Activated CD4-positive, alpha-beta T cell treated with anti-CD3 and anti-CD28 coated beads for 48 hours (primary cell): ENCODE measurements around the gene GPR142.

ENCODE experiments used
- DNase-seq: peaks from one replicate; pipeline ENCODE4 v3.0.0-alpha.2; 2020

The GPR142 gene

DNA sequence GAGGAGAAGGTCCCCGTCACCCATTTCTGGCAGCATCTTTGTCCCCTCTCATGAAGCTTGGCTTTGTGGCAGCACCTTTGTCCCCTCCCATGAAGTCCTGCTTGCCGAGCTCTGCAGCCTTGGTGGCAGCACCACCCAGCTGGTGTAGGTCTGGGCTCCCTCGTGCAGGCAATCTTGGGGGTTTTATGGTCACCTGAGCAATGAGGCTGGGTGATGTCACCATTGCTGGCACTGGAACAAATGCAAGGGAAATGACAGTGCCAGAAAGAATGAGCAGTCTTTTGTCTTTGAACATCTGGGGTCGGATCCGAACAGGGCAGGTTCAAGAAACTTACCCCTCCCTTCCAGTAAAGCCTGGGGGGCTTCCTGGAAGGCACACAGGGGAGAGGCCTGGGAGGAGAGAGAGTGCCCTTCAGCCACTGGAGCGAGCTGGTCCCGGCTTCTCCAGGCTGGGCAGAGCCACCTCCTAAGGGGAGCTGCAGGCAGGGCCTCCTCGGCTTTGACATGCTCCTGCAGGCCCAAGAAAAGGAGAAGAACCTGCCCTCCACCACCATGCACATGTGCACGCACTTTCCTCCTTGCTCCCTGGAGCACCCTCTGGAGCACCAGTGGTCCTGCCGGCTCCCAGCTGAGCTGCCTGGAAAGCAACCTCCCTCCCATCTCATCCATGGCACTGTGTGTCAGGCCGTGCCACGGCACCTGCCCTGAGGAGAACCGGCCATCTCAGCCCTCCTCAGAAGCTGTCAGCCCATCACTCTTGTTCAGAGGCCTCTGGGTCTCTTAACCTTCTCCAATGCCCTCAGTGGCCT is 21.7 kb upstream of the GPR142 start:
- DNase-seq, result no peak

DNA sequence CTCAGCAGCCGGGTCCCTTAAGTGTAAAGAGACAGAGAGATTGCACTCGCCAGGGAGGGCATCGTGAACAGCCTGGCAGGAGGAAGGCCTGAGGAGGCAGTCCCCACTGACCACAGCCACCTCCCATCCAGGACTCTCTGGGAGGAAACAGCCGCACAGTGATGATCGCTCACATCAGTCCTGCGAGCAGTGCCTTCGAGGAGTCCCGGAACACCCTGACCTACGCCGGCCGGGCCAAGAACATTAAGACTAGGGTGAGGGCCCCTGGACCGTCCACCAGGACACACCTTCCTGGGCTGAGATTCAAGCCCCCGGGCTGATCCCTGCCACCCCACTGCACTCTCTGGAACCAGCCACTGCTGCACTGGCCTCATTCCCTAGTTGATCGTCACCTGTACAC is 19.7 kb upstream of the GPR142 start:
- no peak for DNase-seq

DNA sequence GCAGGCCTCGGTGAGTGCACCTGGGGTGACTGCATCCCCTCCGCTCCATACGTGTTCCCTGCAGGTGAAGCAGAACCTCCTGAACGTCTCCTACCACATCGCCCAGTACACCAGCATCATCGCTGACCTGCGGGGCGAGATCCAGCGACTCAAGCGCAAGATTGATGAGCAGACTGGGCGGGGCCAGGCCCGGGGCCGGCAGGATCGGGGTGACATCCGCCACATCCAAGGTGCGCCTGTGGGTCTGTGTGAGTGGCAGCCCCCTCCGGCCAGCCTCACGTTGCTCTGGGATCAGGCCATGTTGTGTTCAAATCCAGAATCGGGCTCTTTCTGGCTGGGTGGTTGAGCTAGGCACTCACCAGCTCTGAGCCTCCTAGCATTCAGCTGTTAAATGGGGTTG is 18.2 kb upstream of the GPR142 start:
- no peak for DNase-seq

DNA sequence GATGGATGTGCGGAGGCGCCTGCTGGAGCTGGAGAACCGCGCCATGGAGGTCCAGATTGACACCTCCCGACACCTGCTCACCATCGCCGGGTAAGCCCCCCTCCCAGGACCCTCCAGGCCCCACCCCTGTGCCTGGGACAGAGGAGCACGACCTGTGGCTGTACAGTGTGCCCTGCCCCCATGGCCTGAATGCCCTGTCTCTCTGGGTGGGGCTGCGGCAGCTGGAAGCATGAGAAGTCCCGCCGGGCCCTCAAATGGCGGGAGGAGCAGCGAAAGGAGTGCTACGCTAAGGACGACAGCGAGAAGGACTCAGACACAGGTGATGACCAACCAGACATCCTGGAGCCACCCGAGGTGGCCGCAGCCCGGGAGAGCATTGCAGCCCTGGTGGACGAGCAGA is 16.8 kb upstream of the GPR142 start:
- DNase-seq, result no peak

DNA sequence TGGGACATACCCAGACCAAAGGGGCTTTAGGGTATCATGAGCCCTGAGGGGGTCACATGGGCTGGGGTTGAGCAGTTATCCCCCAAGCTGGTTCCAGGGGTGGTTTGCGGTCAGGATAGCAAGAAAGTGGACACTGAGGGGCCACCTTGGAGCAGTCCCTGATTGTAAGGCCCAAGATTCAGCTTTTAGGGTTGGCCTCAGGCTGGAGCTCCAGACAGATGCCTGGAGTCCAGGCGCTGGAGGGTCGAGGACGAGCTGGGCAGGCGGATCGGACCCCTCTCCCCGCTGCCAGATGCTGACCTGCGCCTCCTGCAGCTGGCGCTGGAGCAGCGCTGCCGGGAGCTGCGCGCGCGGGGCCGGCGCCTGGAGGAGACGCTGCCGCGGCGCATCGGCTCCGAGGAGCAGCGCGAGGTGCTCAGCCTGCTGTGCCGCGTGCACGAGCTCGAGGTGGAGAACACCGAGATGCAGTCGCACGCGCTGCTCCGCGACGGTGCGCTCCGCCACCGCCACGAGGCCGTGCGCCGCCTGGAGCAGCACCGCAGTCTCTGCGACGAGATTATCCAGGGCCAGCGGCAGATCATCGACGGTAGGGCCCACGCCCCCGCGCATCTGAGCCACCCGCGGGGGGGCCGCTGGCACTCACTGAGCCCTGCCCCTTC is 15.6 kb upstream of the GPR142 start:
- peak; percentile 41 for DNase-seq

DNA sequence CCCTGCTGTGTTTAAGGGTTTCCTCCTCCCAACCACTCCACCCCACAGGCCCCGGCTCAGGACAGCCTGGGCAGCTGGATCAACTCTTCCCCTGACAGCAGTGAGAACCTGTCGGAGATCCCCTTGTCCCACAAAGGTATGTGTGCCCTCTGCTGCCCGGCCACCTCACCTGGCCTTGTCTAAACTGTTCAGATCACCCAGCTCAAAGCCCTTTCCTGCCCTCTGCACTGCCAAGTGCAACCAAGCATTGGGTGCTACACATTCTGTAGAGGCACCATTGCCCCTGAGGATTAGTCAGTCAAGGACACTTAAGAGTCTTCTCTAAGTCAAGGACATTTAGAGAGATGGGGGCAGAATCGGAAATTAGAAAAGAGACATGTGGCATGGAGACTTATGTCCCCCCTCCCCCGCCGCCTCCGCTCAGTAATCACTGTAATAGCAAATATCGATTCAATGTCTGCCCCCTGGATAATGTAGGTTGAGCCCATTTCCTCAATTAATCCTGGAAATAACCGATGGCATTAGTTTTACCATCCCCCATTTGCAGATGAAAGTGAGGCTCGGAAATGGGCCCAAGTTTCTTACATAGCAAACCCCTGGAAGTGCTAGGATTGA is 13.8 kb upstream of the GPR142 start:
- no peak for DNase-seq

DNA sequence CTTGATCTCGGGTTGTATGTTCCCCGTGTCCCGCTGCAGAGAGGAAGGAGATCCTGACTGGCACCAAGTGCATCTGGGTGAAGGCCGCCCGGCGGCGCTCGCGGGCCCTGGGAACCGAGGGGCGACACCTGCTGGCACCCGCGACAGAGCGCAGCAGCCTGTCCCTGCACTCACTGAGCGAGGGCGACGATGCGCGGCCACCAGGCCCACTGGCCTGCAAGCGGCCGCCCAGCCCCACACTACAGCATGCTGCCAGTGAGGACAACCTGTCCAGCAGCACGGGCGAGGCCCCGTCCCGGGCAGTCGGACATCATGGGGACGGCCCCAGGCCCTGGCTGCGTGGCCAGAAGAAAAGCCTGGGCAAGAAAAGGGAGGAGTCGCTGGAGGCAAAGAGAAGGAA is 13.2 kb upstream of the GPR142 start:
- peak; percentile 87 for DNase-seq

DNA sequence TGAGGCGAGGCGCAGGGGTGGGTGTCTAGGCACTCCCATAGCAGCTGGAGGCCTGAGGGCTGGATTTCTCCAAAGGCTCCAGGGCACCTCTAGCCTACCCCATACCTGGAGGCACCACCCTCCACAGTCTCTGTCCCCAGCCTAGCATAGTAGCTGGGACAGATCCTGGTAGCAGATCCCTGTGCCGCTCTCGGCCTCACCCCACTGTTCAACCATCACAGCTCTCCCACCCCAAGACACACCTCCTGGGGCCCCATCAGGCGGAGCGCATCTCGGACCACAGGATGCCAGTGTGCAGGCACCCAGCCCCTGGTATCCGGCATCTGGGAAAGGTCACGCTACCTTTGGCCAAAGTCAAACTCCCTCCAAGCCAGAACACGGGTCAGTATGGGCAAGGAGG is 12.7 kb upstream of the GPR142 start:
- no peak for DNase-seq

DNA sequence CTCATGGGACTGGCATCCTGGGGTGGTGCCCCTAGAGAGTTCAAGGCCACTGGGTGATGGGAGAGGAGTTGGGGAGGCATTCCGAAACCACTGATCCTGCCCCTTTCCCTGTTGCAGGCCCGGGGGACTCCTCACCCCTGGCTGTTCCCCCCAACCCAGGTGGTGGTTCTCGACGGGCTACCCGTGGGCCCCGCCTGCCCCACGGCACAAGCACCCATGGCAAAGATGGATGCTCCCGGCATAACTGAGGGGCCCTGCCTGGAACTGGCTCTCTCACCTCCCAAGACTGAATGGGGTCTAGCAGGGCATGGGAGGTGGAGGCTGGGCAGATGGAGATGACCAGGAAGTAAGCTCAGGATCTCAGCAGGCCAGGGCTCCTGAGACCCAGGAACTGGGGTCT is 12.2 kb upstream of the GPR142 start:
- no peak for DNase-seq

DNA sequence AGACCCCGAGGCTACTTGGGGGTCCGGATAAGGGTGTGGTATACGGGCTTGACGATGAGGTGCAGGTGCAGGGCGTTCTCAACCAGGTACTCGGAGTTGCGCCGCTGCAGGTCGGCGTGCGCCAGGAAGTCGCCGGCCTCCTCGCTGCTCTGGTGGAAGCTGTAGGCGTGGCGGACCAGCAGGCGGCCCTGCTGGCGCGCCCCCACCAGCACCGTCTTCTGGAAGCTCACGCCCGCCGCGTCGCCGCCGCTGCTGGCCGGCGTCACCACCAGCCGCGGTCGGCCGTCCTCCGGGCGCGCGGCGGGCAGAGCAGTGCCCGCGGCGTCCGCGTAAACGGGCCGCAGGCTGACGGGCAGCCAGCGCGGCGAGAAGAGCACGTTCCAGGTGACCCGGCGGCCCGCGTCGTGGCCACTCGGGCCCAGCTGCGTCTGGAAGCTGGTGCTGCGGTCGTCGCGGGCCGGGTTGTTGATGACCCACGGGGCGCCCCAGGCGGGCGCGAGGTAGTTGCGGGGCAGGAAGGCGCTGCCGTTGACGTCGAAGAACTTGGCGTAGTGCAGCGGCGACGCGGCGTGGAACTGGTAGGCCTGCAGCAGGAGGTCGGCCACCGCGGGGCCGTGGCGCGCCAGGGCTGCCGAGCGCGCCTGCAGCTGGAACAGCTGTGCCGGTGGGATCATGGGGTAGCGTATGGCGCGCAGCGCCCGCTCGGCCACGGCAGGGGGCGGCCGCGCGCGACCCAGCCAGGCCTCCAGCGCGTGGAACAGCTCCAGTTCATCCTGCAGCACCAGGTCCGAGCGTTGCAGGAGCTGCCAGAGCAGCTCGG is 10.4 kb upstream of the GPR142 start:
- peak; percentile 34 for DNase-seq

DNA sequence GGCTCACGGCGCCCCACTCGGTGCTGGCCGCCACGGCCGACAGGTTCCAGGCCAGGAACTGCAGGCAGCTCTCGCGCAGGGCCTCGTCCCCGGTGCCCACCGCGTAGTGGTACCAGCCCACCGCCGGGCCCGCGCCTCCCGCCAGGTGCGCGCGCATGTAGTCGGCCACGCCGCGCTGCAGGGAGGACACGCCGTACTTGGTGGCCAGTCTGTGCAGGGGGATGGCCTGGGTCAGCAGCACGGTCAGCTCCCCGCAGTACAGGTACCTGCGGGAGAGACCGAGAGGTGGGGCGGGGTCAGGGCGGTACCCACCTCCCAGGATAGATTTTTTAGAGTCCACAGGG is 9.9 kb upstream of the GPR142 start:
- no peak for DNase-seq

DNA sequence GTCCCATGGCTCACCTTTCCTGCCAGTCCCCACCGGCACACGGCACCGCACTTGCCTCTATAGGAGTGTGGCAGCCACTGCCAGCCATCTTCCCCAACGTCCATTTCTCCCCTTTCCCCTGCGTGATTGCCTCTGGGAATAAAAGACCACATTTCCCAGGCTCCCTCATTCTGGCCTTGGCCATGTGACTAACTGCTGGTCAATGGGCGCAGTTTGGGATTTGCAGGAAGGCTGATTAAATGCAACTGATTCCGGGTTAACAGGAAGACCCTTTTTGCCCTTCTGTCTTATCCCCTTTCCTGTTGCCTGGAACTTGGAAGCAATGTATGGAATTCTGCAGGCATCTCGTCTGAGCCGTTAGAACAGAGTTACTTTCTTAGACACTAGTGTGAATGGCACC is 8.6 kb upstream of the GPR142 start:
- no peak for DNase-seq

DNA sequence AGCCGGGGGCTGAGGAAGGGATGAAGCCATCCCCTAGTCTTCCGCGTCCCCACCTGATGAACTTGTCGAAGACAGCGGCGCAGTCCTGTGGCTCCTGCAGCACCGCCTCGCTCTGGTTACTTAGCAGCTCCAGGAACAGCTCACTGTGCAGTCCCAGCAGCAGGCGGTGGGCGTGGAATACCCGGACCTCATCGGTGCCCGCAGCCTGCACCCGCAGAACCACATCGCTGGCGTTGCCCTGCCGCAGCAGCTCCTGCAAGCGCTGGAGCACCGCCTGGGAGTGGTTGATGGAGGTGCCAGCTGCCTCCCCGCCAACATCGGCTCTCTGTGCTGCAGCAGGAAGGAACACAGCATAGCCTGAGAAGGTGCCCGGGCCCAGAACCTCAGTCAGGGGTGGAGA is 7.4 kb upstream of the GPR142 start:
- DNase-seq, result no peak

DNA sequence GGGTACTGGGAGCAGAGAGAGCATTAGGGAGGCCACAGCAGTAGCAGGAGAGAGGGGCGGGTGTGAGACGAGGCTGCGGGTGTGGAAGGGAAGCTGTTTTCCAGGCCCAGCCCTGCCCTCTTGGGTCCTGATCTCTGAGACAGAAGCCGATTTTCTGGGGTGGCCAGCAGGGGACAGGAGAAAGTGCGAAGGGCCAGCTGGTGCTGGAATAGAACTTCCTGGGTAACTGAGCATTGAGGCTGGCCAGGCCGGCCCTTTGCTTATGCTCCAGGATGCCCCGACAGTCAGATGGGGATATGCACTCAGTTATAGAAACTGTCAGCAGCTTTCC is 6.4 kb upstream of the GPR142 start:
- DNase-seq, result no peak

DNA sequence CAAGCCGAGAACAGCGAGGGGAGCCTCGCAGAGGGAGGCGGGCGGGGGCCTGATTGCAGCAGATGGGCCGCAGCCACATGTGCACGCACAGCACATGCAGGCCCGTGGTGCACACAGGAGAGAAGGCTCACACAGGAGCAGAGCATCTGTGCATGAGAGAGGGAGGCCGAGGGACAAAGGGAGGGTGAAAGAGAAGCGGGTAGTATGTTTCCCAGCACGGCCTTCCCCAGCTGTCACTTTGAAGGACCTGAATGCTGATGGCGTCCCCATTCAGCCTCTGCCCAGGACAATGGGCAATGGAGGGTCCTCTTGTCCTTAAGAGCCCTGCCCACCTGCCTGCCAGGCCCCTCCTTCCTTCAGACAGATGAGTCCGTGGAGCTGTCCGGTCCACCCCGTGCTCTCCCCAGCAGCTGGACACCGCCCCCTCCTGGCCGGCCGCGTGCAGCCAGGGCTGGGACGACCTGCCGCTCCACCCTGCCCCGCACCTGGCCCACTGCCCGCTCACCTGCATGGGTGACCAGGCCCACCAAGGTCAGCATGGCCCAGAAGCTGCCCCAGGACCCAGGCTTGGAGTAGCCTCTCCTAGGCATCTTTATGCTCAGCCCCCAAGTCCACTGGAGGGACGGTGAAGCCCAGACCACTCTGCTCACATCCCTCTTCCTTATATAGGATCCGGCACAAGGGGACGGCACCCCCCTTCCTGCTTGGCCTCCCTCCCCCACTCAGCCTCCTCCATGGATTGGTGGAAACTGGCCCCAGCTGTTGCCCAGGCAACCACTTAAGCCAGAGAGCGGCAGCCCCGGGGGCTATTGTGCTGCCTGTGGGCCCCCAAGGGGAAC is 5.9 kb upstream of the GPR142 start, which contains the start of gene BTBD17:
Gene BTBD17, minus strand, starts transcription at position 639 of the 839 bp plus-strand sequence. Its CDS starts 49 bp downstream, at position 590.
- DNase-seq, result peak; percentile 54

DNA sequence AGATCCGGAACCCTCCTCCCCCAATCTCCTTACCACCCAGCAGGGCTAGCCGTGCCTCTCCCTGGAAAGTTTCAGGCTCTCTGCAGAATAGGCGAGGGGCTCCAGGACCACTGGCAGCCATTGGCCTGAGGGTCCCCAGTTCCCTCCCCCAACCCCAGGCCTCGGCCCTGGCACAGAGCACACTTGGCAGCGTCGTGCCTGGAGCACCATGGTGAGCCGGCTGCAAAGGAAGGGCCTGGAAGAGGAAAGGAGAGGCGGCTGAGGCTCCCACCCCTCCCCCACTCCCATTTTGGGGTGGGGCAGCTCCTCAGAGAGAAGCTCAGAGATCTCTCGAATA is 5.3 kb upstream of the GPR142 start:
- DNase-seq, result no peak

DNA sequence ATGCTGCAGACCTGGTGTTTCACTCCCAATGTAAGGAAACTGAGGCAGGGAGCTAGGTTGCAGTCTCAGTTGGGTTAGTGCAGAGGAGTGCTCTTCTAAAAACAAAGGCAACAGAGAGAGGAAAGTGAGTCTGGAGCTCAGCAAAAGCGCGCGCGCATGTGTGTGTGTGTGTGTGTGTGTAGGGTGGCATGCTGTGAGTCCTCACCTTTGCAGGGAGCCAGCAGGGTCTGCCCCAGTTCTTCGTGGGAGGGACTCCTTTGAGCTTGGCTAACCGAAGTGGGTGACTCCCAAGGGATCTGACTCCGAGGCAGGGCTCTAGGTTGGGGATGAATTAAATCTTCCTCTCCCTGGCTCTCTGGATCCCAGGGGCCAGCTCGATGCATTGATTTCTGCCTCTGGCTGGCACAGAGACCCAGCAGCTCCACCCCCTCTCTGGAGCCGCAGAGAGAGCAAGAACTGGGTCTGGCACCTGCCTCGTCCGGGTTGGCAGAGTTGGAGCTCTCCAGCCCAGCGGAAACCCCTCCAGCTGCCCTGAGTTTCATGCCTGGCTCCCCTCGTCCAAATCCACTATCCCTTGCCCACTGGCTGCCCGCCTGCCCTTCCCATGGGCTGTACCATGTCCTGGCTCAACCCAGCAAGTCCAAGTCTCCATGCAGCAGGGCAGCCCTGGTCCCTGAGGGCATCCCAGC is 4.4 kb upstream of the GPR142 start:
- DNase-seq, result no peak

DNA sequence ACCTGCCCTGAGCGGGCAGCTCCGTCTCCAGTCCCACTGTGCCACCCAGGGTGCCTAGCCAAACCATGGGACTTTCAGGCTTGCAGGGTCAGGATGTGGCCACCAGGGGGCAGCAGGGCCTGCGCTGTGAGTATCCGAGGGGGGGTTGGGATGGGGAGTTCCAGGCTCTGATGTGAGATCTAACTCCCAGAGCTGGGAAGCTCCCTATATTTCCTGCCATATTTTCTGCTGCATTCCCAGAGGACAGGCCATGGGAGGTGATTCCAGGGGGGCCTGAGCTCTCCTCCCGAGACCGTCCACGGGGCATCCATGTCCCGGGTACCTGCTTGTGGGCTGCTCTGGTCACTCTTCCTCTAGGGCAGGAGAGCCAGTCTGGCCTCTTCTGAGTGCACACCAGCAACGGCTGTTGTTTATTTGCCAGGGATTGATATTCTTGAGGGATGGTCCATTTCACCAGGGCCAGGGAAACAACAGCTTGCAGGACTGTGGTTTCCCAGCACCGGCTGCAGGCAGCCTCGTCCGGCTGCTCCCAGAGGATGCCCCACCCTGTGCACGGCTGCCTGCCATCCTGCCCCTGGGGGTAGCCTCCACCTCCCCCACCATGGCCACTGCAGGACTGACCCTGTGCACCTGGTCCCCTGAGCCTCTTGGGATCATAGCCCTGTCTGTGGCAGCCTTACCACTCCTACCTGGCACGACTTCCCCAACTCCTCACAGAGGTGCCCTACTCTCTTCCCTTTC is 1.2 kb downstream of the GPR142 start:
- peak; percentile 81 for DNase-seq

DNA sequence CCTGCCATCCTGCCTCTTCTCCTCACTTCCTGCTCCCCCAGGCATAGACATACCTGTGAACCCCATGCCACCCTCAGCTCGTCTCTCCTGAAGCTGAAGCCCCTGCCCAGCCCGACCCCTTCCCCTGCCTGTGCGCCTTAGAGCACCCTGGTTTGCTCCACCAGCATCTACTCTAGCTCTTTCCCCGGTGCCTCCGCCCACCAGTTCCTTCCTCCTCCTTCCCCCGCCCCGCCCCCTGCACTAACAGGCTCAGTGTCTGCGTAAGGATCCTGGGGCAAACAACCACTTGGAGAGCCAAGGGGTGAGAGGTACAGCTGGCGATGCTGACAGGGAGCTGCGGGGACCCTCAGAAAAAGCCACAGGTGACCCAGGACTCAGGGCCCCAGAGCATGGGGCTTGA is 1.9 kb downstream of the GPR142 start:
- peak; percentile 73 for DNase-seq

DNA sequence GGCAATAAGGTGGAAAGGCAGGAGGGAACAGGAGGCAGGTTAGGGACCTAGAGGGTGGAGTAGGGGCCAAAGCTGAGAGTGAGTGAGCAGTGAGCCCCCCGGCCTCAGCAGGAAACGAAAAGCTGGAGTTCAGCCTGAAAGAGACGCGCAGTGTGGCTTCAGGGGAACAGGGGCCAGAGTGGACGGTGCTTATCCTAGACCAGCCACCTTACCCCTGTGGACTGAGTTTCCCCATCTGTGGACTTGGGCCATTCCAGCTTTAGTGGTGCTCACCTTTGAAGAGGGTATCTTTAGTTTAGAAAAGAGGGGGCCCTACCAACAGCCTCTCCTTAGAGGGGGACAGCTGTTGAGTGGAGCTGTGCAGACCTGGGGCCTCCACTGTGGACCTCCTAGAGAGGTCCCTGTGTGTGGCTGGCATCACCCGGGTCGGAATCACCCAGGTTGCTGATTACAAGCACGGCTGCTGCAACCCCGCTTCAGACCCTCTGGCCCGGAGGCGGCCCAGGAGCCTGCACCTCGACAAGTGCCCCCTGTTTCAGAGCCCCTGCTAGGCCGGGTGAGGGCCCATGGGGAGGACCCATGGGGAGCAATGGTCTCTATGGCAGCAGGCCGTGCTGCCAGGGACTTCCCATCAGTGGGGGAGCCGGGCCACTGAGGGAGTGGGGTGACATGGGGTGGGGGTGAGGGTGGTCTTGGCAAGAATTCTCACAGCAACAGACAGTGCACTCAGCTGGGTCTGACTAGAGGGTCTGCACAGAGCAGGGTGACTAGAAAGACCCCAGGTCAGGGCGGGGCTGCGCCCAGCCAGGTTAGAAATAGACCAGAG is 2.6 kb downstream of the GPR142 start:
- DNase-seq, result no peak
